HG03571 (cell line): Measurements from ENCODE around the gene PPM1N.
A peak's percentile ranks its signal among the peaks of the same experiment; 100 is the strongest.

Source experiments
- ATAC-seq: cut with Tn5 transposase; IDR thresholded peaks from one replicate; pipeline ENCODE4 v1.9.1; 2021; ENCODE audit not compliant: unreplicated experiment

PPM1N gene

DNA sequence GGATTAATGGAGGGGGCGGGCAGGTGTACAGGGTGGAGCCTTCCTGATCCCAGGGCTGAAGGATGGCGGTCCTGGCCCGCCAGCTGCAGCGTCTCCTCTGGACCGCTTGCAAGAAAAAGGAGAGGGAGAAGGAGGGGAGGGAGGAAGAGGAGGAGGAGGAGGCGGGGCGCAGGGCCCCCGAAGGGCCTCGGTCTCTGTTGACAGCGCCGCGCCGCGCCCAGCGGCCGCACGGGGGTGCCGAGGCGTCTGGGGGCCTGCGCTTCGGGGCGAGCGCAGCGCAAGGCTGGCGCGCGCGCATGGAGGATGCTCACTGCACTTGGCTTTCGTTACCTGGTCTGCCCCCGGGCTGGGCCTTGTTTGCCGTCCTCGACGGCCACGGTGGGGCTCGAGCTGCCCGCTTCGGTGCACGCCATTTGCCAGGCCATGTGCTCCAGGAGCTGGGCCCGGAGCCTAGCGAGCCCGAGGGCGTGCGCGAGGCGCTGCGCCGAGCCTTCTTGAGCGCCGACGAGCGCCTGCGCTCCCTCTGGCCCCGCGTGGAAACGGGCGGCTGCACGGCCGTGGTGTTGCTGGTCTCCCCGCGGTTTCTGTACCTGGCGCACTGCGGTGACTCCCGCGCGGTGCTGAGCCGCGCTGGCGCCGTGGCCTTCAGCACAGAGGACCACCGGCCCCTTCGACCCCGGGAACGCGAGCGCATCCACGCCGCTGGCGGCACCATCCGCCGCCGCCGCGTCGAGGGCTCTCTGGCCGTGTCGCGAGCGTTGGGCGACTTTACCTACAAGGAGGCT, at the start of gene PPM1N:
Gene PPM1N (plus strand): TSS at position 33 of the 785 bp plus-strand sequence. CDS start 30 bp downstream, at position 63.
- ATAC-seq = no peak

DNA sequence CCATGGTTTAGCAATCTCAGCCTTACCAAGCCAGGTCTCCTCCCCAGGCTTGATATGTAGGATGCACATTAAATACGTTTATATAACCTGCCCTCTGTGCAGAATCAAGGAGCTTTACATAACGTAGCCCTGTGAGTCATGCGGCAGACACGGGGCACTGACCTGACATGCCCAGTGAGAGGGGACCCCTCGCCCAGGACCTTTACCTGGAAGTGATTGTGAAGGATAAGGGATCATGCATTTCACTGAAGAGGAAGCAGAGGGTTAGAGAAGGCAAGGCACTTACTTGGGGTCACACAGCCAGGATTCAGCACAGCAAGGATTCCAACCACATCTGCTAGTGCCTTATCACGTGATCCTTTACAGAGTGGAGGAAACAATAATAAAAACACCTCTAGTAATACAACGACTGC, 49.4 kb upstream of the PPM1N start:
- no peak for ATAC-seq

DNA sequence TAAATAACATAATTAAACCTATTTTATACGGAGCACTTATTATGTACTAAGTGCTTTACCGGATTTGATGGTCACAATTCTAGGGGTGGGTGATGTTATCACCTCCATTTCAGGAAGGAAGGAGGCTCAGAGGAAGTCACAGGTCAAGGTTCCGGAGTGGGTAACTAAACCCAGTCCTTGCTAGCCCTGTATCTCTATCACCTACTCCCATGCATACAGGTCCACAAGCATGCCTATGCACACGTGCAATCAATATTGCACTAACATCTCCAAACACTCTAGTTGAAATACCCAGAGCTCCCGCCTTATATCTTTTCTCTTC, 48.3 kb upstream of the PPM1N start:
- ATAC-seq = no peak

- ATAC-seq = no peak
Measured at GRCh38 chr19:45451131-45451849, 47.0 kb upstream of the PPM1N start.

- ATAC-seq = no peak
Measured at GRCh38 chr19:45451850-45452387, 46.3 kb upstream of the PPM1N start.

DNA sequence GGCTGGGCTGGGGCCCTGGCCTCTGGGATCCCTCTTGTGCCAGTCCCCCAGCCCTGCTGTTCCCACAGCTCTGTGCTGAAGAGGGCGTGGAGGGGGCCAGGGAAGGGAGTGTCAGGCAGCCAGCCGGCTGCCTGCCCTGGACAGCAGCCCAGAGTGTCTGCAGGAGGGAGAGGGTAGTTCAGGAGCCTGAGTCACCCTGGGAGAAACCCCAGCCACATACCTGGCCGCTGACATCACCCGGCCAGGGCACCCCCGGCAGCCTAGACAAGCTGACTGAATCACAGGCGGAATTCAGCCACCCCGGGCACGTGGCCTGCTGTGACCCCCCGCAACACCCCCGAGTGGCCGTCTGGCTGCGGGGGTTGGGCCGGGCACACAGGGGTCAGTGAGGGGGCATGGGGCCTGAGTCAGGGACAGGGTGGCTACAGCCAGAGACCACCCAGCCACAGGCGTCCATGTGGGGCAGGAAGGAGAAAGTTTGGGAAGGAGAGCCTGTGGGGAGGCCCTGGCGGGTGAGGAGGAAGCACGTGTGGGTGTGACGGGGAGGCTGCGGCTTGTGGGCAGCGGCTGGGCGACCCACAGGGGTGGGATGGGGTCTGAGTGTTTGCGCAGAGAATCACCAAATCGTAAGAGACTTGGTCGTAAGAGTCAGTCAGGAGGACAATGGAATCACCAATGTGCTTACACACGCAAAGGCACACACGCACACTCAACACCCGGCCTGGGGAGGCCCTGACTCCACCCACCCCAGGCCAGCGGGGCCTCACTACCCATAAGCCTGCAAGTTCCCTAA, 42.3 kb upstream of the PPM1N start:
- ATAC-seq = no peak

GRCh38 chr19:45456500-45456815, 41.8 kb upstream of the PPM1N start:
- no peak for ATAC-seq

DNA sequence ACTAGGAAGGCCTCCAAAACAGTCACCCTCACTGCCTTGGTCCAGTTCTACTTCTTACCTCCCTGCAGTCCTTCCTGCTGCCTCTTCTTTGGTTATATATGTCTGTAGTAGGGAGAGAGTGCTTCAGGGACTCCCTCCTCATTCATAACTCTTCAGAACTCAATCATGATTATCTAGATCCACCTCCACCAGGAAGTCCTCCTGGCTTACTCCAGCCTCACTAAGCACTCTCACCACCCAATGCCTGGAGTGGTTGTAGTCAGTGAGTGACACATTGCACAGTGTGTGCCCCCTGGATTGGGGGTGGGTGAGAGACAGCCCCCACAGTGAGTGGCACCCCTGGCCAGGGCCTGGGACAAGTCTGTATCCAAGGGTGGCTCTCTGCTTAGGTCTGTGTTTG, 40.5 kb upstream of the PPM1N start:
- no peak for ATAC-seq

GRCh38 chr19:45460807-45461347, 37.4 kb upstream of the PPM1N start:
- ATAC-seq = no peak

DNA sequence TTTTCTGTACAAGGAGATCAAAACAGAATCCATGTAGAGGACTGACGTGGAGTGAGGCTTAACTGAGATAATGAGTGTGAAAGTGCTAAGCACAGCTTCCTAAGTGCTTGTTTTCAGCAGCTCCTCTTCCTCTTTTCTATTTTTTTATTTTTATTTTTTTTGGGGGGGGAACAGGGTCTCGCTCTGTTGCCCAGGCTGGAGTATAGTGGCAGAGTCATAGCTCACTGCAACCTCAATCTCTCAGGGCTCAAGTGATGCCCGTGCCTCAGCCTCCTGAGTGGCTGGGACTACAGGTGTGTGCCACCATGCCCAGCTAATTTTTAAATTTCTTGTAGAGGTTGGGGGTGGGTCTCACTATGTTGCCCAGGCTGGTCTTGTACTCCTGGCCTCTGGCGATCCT, 36.1 kb upstream of the PPM1N start:
- ATAC-seq = no peak

- ATAC-seq = no peak
Measured at GRCh38 chr19:45463241-45463640, 35.0 kb upstream of the PPM1N start.

DNA sequence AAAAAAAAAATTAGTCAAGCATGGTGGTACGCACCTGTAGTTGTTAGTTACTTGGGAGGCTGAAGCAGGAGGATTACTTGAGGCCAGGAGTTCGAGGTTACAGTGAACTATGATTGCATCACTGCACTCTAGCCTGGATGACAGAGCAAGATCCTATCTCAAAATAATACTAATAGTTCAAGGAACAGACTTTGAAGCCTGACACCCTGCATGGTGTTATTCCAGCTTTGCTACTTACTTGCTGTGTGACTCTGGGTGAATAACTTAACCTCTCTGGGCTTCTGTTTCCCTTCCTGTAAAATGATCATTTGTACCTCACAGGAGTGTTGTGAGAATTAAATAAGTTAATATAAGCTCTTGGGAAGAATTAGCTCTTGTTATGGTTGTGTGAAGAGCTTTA, 34.0 kb upstream of the PPM1N start:
- no peak for ATAC-seq

DNA sequence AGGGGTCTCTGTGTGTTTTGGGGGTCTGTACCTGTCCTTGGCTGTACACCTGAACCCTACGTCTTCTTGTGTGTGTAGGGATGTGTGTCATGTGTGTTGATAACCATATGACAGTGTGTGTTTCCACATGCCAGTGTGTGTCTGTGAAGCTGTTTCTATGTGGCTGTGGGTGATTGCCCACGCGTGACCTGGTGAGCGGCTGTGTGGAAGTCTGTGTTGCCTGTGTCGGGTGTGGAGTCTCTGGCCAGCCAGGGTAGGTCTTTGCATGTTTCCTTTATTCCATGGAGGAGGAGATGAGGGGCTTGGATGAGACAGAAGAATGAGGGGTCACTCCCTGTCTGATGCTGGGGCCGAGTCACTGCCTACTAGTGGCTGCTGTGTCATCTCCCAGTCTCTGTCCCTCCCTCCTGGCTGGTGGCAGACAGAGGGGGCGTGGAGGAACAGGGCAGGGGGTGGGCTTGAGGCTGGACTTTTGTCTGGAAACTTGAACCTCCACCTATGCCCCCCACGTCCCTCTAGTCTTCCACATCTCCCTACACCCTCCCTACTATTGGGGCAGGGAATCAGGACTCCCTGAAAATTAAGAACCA, 33.3 kb upstream of the PPM1N start:
- ATAC-seq = no peak

DNA sequence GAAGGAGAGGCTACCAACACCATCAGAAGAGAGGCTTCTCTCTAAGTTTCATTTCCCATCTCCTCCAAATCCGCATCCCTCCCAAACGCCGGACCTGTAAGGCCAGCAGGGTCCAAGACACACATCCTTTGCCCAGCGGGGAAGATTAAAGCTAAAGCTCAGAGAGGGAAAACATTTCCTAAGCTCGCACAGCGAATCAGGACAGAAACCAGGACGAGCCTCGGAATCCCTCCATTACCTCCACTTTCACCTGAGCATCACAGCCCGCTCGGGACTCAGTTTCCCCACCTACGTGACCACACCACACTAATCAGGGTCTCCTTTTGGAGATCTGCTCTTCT, 31.2 kb upstream of the PPM1N start:
- no peak for ATAC-seq

- ATAC-seq = no peak
Measured at GRCh38 chr19:45467456-45468158, 30.6 kb upstream of the PPM1N start, which contains the start of gene FOSB. TSS of gene FOSB (plus strand) at chr19:45467996. CDS start at chr19:45468587, 591 bp downstream.

DNA sequence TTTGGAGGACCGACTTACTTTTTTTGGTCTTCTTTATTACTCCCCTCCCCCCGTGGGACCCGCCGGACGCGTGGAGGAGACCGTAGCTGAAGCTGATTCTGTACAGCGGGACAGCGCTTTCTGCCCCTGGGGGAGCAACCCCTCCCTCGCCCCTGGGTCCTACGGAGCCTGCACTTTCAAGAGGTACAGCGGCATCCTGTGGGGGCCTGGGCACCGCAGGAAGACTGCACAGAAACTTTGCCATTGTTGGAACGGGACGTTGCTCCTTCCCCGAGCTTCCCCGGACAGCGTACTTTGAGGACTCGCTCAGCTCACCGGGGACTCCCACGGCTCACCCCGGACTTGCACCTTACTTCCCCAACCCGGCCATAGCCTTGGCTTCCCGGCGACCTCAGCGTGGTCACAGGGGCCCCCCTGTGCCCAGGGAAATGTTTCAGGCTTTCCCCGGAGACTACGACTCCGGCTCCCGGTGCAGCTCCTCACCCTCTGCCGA, 30.0 kb upstream of the PPM1N start:
- no peak for ATAC-seq

DNA sequence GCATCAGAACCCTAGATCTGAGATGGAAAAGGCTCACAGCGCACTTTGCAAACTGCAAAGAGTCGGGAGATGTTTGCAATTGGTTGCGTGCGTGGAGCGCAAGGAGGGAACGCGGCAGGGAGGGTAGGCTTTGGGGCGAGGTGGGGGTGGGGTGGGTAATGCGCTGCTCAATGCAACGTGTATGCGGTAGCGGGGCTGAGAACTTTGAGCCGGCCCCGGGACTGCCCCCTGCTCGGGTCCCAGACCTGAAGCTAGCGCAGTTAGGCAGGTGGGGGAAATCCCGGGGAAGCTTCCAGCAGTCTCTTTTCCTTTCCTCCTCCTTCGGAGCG, 29.5 kb upstream of the PPM1N start:
- peak; percentile 25 for ATAC-seq

- ATAC-seq = peak; percentile 45
Measured at GRCh38 chr19:45469132-45469944, 28.9 kb upstream of the PPM1N start.

DNA sequence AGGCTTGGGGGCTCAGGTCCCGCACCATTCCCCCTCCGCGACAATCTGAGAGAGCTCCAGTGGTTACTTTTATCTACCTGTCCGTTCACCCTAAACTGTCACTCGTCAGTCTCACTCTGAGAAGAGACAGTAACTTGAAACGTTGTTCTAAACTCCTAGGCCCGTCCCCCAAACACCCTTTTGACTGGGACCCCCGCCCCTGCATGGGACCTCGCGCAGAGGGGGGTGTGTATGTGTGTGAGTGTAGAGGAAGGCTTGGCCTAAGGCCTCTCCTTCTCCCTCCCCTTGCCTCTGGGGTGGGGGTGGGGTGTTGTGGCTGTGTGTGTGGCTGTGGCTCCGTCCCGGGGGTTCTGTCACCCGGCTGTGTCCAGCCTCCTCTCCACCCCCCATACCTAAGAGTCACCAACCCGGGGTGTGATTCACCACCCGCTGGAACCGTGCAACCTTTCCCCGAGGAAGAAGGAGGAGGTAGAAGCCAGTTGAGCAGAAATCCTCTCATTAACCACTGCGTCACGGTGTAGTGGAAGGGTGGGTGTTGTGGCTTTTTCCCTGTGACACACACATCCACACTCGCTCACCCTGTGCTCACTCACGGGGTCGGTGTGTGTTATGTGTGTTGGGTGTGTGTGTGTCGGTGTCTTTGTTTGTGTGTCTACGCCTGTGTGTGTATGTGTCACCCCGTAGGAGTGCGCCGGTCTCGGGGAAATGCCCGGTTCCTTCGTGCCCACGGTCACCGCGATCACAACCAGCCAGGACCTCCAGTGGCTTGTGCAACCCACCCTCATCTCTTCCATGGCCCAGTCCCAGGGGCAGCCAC, 28.1 kb upstream of the PPM1N start:
- ATAC-seq = no peak
